Measurements from ENCODE around the gene FEM1B. TPM values are rescaled to one million over a fixed set of nuclear protein-coding genes. Genes with fewer than 3 reads are reported as not detected.

The FEM1B gene
- total and polyA plus RNA-seq, 2 experiments from 2014 or later: 11.9 to 62.8 TPM

- Histone ChIP-seq H3K27ac (no peak overlapping the region), H4K20me1 (ENCODE audit: insufficient read depth, poor library complexity, severe bottlenecking) (no peaks in the 10 kb centered on the region), H3K4me1 (ENCODE audit: insufficient read depth) (no peaks in the 10 kb centered on the region), H3K79me2 (no peaks in the 10 kb centered on the region), H2AFZ (no peak overlapping the region), H3K9me3 (ENCODE audit: low read depth) (no peaks in the 10 kb centered on the region), H3K9me2 (replicated peaks; ENCODE audit: insufficient read depth) (no peaks in the 10 kb centered on the region), H3K4me2 (no peak overlapping the region), H3K4me3 (no peak overlapping the region), H3K27me3 (no peaks in the 10 kb centered on the region), H3K36me3 (replicated peaks; ENCODE audit: insufficient read depth, low read depth) (no peaks in the 10 kb centered on the region)
- DNase-seq (ENCODE audit: low spot score): no peak
- no peak for TF ChIP-seq EZH2 (IDR thresholded peaks at IDR 0.05; ENCODE audit: borderline replicate concordance)
- no peak for TF ChIP-seq CTCF (IDR thresholded peaks at IDR 0.05; ENCODE audit: poor library complexity)
- WGBS (ENCODE audit: low lambda C conversion rate, missing lambda C conversion rate): 93% methylated on average over 16 of the region's 16 CpGs
These were observed 39.9 kb downstream of the FEM1B start for GRCh38 chr15:68317281-68318007.

GRCh38 chr15:68318008-68318835, 40.7 kb downstream of the FEM1B start:
- no peaks in the 10 kb centered on the region for H3K4me1 ChIP-seq (ENCODE audit: insufficient read depth)
- H3K9me2 ChIP-seq (replicated peaks; ENCODE audit: insufficient read depth): no peaks in the 10 kb centered on the region
- H3K79me2 ChIP-seq: no peaks in the 10 kb centered on the region
- H2AFZ ChIP-seq: no peak overlapping the region
- no peak overlapping the region for H3K4me3 ChIP-seq
- no peaks in the 10 kb centered on the region for H3K36me3 ChIP-seq (replicated peaks; ENCODE audit: insufficient read depth, low read depth)
- H3K27ac ChIP-seq: no peak overlapping the region
- no peaks in the 10 kb centered on the region for H3K27me3 ChIP-seq
- H3K4me2 ChIP-seq: no peak overlapping the region
- DNase-seq (ENCODE audit: low spot score): no peak
- TF ChIP-seq EZH2 (IDR thresholded peaks at IDR 0.05; ENCODE audit: borderline replicate concordance): no peak
- 94% methylated on average over 6 of the region's 6 CpGs for WGBS (ENCODE audit: low lambda C conversion rate, missing lambda C conversion rate)
- H3K9me3 ChIP-seq (ENCODE audit: low read depth): no peaks in the 10 kb centered on the region
- no peaks in the 10 kb centered on the region for H4K20me1 ChIP-seq (ENCODE audit: insufficient read depth, poor library complexity, severe bottlenecking)

- Histone ChIP-seq H3K9me3 (ENCODE audit: low read depth) (no peaks in the 10 kb centered on the region), H3K27ac (no peak overlapping the region), H3K4me1 (ENCODE audit: insufficient read depth) (no peaks in the 10 kb centered on the region), H3K4me2 (no peak overlapping the region), H3K36me3 (replicated peaks; ENCODE audit: insufficient read depth, low read depth) (no peaks in the 10 kb centered on the region), H2AFZ (no peak overlapping the region), H3K4me3 (no peak overlapping the region), H3K9me2 (replicated peaks; ENCODE audit: insufficient read depth) (no peaks in the 10 kb centered on the region), H4K20me1 (ENCODE audit: insufficient read depth, poor library complexity, severe bottlenecking) (no peaks in the 10 kb centered on the region), H3K27me3 (no peaks in the 10 kb centered on the region), H3K79me2 (no peaks in the 10 kb centered on the region)
- DNase-seq (ENCODE audit: low spot score): no peak
- 81% methylated on average over 18 of the region's 18 CpGs for whole genome bisulfite sequencing (ENCODE audit: low lambda C conversion rate, missing lambda C conversion rate)
- no peak for TF ChIP-seq EZH2phosphoT487 (IDR thresholded peaks at IDR 0.05; ENCODE audit: low read depth, severe bottlenecking, unreplicated experiment)
These were observed 41.7 kb downstream of the FEM1B start for GRCh38 chr15:68318931-68319909.

GRCh38 chr15:68319997-68320396, 42.5 kb downstream of the FEM1B start:
- Histone ChIP-seq H3K4me1 (ENCODE audit: insufficient read depth) (no peaks in the 10 kb centered on the region), H3K4me3 (no peak overlapping the region), H3K27ac (no peak overlapping the region), H3K4me2 (no peak overlapping the region), H3K36me3 (replicated peaks; ENCODE audit: insufficient read depth, low read depth) (no peaks in the 10 kb centered on the region), H4K20me1 (ENCODE audit: insufficient read depth, poor library complexity, severe bottlenecking) (no peaks in the 10 kb centered on the region), H3K9me2 (replicated peaks; ENCODE audit: insufficient read depth) (no peaks in the 10 kb centered on the region), H3K27me3 (no peaks in the 10 kb centered on the region), H3K79me2 (no peaks in the 10 kb centered on the region), H3K9me3 (ENCODE audit: low read depth) (no peaks in the 10 kb centered on the region), H2AFZ (no peak overlapping the region)
- 96% methylated on average over 12 of the region's 12 CpGs for WGBS (ENCODE audit: low lambda C conversion rate, missing lambda C conversion rate)
- no peak for TF ChIP-seq CTCF (IDR thresholded peaks at IDR 0.05; ENCODE audit: poor library complexity)
- TF ChIP-seq EZH2phosphoT487 (IDR thresholded peaks at IDR 0.05; ENCODE audit: low read depth, severe bottlenecking, unreplicated experiment): no peak
- no peak for TF ChIP-seq EZH2 (IDR thresholded peaks at IDR 0.05; ENCODE audit: borderline replicate concordance)
- no peak for DNase-seq (ENCODE audit: low spot score)
